NCI-H2107 (cell line): ENCODE data around the gene LAMC3.

Source experiments
- DNase-seq: peaks from one replicate; lab custom pipeline; 2025; lab: John Stamatoyannopoulos, UW

Gene LAMC3

GRCh38 chr9:131045300-131046092 lies 36.5 kb downstream of the LAMC3 start:
- DNase-seq: no peak

- DNase-seq: no peak
Observed at GRCh38 chr9:131046093-131046380, 37.1 kb downstream of the LAMC3 start.

- no peak for DNase-seq
Observed at GRCh38 chr9:131046581-131047202, 37.7 kb downstream of the LAMC3 start.

GRCh38 chr9:131048332-131048731 lies 39.4 kb downstream of the LAMC3 start:
- DNase-seq: no peak

- DNase-seq: no peak
Observed at GRCh38 chr9:131048820-131049219, 39.8 kb downstream of the LAMC3 start.

GRCh38 chr9:131049829-131050715 lies 41.1 kb downstream of the LAMC3 start:
- no peak for DNase-seq

- no peak for DNase-seq
Observed at GRCh38 chr9:131050831-131051230, 41.9 kb downstream of the LAMC3 start.

GRCh38 chr9:131051592-131052517 lies 42.9 kb downstream of the LAMC3 start:
- no peak for DNase-seq

GRCh38 chr9:131053896-131054295 lies 44.9 kb downstream of the LAMC3 start:
- DNase-seq: no peak

GRCh38 chr9:131056781-131057506 lies 48.0 kb downstream of the LAMC3 start:
- no peak for DNase-seq

- no peak for DNase-seq
Observed at GRCh38 chr9:131060900-131061630, 52.1 kb downstream of the LAMC3 start.

GRCh38 chr9:131062969-131063368 lies 54.0 kb downstream of the LAMC3 start:
- no peak for DNase-seq

- DNase-seq: no peak
Observed at GRCh38 chr9:131065599-131065998, 56.6 kb downstream of the LAMC3 start.

- no peak for DNase-seq
Observed at GRCh38 chr9:131067625-131068024, 58.7 kb downstream of the LAMC3 start.

GRCh38 chr9:131068076-131068816 lies 59.3 kb downstream of the LAMC3 start:
- no peak for DNase-seq

- no peak for DNase-seq
Observed at GRCh38 chr9:131069699-131070098, 60.7 kb downstream of the LAMC3 start.

- DNase-seq: no peak
Observed at GRCh38 chr9:131072107-131072870, 63.3 kb downstream of the LAMC3 start.

GRCh38 chr9:131072871-131073237 lies 63.9 kb downstream of the LAMC3 start:
- no peak for DNase-seq
